ENCODE measurements around the gene VIPR2. TPM values are rescaled to one million over a fixed set of nuclear protein-coding genes. Genes with fewer than 3 reads are reported as not detected.
A peak's percentile ranks its signal among the peaks of the same experiment; 100 is the strongest.

The VIPR2 gene
- total RNA-seq, 1 experiment from 2014 or later: not detected

GRCh38 chr7:159027789-159028507, 116.7 kb downstream of the VIPR2 start:
- intact Hi-C loops (cut with micrococcal nuclease): no loop called here
- Mint-ChIP-seq H3K27ac (ENCODE audit: low read depth, unreplicated experiment) (peak overlapping the region; percentile 16), H3K36me3 (ENCODE audit: insufficient read depth, unreplicated experiment) (no peaks in the 10 kb centered on the region), H3K9me3 (ENCODE audit: unreplicated experiment) (no peaks in the 10 kb centered on the region), H3K4me3 (ENCODE audit: unreplicated experiment) (no peak overlapping the region), H3K27me3 (ENCODE audit: insufficient read depth, unreplicated experiment) (no peaks in the 10 kb centered on the region), H3K4me1 (ENCODE audit: insufficient read depth, unreplicated experiment) (peaks cover 11% of the 10 kb centered on the region)
- ChIA-PET POLR2A (interaction anchor here (0.5 to 1.5 kb wide), 8 partner anchors 13 to 233 kb away, joined by 3 to 8 read pairs (median 4); no protein-coding TSS in a partner anchor), CTCF (interaction anchor here (0.6 to 2.7 kb wide), 7 partner anchors 14 to 1313 kb away, joined by 3 to 14 read pairs (median 3); no protein-coding TSS in a partner anchor)
- no TSS peak for BruUV-seq (replicated peaks)
- peak; percentile 69 for DNase-seq (ENCODE audit: unreplicated experiment)
- TF ChIP-seq CTCF (IDR thresholded peaks at IDR 0.05; ENCODE audit: unreplicated experiment): no peak

GRCh38 chr7:159027056-159027788, 117.4 kb downstream of the VIPR2 start:
- Mint-ChIP-seq H3K27me3 (ENCODE audit: insufficient read depth, unreplicated experiment) (no peaks in the 10 kb centered on the region), H3K27ac (ENCODE audit: low read depth, unreplicated experiment) (no peak overlapping the region), H3K4me1 (ENCODE audit: insufficient read depth, unreplicated experiment) (peaks cover 11% of the 10 kb centered on the region), H3K4me3 (ENCODE audit: unreplicated experiment) (no peak overlapping the region), H3K9me3 (ENCODE audit: unreplicated experiment) (no peaks in the 10 kb centered on the region), H3K36me3 (ENCODE audit: insufficient read depth, unreplicated experiment) (no peaks in the 10 kb centered on the region)
- DNase-seq (ENCODE audit: unreplicated experiment): peak; percentile 60
- CTCF ChIA-PET: interaction anchor here (0.6 to 2.7 kb wide), 5 partner anchors 17 to 1312 kb away, joined by 3 to 14 read pairs (median 3); no protein-coding TSS in a partner anchor
- intact Hi-C loops (cut with micrococcal nuclease): no loop called here
- no TSS peak for BruUV-seq (replicated peaks)
- TF ChIP-seq CTCF (IDR thresholded peaks at IDR 0.05; ENCODE audit: unreplicated experiment): no peak
- POLR2A ChIA-PET: interaction anchor here (0.5 to 1.5 kb wide), 8 partner anchors 12 to 234 kb away, joined by 3 to 8 read pairs (median 4); no protein-coding TSS in a partner anchor

- intact Hi-C loops (cut with micrococcal nuclease): no loop called here
- no TSS peak for BruUV-seq (replicated peaks)
- H3K4me1 Mint-ChIP-seq (ENCODE audit: insufficient read depth, unreplicated experiment): peaks cover 11% of the 10 kb centered on the region
- CTCF ChIA-PET: interaction anchor here (2.7 kb wide), 1 partner anchor 49 kb away, joined by 14 read pairs; no protein-coding TSS in a partner anchor
- H3K4me3 Mint-ChIP-seq (ENCODE audit: unreplicated experiment): no peak overlapping the region
- H3K9me3 Mint-ChIP-seq (ENCODE audit: unreplicated experiment): no peaks in the 10 kb centered on the region
- H3K27me3 Mint-ChIP-seq (ENCODE audit: insufficient read depth, unreplicated experiment): no peaks in the 10 kb centered on the region
- H3K36me3 Mint-ChIP-seq (ENCODE audit: insufficient read depth, unreplicated experiment): no peaks in the 10 kb centered on the region
- TF ChIP-seq CTCF (IDR thresholded peaks at IDR 0.05; ENCODE audit: unreplicated experiment): no peak
- POLR2A ChIA-PET: interaction anchor here (0.7 to 1.5 kb wide), 4 partner anchors 25 to 207 kb away, joined by 3 to 8 read pairs (median 4); no protein-coding TSS in a partner anchor
- no peak overlapping the region for H3K27ac Mint-ChIP-seq (ENCODE audit: low read depth, unreplicated experiment)
- DNase-seq (ENCODE audit: unreplicated experiment): no peak
Measured at GRCh38 chr7:159026271-159027055, 118.2 kb downstream of the VIPR2 start.
